ACHN (cell line): ENCODE measurements around the gene TLX2.
A peak's percentile ranks its signal among the peaks of the same experiment; 100 is the strongest.

ENCODE experiments used
- DNase-seq: peaks from one replicate; pipeline ENCODE4 v3.0.0-alpha.2; 2015
- in situ Hi-C: cut with HindIII; loops from 2 replicates; pipeline ENCODE4 v1.10.0; 2017; ENCODE audit warnings: low sequenced_read_pairs, low pct_ligation_motif_present, low pct_unique_long_range_greater_than_20kb

Gene TLX2

DNA sequence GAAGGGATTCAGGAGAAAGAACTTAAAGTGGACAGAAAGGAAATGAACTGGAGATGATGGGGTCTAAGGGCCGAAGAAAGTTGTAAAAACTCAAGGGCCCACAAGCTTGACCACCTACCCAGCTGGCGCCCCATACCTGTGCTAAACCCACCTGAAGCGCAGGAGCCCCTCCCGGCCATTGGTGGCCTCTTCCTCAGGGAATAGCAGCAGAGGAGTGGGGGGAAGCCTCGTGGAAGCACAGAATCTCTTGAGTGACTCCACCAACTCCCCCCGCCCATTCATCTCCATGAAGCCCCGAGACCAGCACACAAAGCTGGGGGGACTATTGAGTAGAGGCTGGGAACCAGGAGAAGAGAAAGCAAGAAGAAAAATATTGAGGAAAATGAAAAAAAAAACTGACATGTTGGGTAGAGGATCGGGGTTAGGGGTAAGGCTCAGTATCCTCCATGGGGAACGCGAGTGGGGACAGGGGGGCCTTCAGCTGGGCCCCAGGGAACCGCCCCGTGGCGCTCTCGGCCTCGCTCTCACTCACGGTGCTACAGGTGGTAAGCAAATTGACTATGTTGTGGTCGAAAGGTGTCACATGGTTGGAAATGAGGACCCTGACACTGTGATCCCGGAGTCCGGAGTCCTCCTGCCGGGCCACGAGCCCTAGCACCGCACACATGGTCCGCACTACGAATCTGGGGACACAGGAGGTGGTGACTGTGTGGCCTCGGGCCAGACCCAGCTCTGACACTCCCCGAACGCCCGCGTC, 14.5 kb downstream of the TLX2 start:
- no peak for DNase-seq
- in situ Hi-C loops, result no loop called here

DNA sequence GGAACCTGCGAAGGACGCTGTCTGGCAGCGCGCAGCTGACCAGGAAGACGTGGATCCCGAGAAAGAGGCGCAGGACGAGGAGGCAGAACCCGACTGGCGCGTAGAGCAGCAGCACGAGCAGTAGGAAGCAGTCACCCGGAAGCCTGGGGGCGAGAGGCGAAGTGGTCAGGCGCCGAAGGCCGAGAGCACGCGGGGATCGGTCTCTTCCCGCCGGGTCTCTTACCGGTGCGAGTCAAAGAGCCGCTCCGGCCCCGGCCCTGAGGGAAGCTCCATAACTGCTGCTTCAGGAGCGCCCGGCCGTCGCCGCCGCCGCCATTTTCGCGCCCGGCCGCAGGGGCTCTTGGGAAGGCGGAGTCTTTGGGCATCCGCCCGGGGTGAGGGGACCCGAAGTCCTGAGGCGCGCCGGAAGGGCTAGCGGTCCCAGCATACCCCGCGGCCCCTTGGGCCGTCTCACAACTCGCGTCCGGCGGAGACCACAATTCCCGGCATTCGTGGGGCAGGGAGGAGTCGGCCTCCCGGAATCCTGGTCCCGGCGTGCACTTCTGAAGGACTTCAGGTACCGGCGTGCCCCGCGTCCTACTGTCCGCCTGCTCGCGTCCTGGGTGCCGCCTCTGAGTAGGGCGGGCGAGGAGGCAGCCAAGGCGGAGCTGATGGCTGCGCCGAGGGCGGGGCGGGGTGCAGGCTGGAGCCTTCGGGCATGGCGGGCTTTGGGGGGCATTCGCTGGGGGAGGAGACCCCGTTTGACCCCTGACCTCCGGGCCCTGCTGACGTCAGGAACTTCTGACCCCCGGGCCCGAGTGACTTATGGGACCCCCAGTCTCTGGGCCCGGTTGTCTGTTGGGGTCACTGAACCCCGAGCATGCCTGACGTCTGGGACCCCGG, 15.3 kb downstream of the TLX2 start, which contains the start of the genes AUP1 and HTRA2:
AUP1 (minus strand) TSS at position 350 of the 882 bp plus-strand sequence; CDS start at position 273, 77 bp downstream.
HTRA2 (plus strand) TSS at position 577 of the 882 bp plus-strand sequence; CDS start at position 651, 74 bp downstream.
- in situ Hi-C loops, result no loop called here
- peak; percentile 99 for DNase-seq

DNA sequence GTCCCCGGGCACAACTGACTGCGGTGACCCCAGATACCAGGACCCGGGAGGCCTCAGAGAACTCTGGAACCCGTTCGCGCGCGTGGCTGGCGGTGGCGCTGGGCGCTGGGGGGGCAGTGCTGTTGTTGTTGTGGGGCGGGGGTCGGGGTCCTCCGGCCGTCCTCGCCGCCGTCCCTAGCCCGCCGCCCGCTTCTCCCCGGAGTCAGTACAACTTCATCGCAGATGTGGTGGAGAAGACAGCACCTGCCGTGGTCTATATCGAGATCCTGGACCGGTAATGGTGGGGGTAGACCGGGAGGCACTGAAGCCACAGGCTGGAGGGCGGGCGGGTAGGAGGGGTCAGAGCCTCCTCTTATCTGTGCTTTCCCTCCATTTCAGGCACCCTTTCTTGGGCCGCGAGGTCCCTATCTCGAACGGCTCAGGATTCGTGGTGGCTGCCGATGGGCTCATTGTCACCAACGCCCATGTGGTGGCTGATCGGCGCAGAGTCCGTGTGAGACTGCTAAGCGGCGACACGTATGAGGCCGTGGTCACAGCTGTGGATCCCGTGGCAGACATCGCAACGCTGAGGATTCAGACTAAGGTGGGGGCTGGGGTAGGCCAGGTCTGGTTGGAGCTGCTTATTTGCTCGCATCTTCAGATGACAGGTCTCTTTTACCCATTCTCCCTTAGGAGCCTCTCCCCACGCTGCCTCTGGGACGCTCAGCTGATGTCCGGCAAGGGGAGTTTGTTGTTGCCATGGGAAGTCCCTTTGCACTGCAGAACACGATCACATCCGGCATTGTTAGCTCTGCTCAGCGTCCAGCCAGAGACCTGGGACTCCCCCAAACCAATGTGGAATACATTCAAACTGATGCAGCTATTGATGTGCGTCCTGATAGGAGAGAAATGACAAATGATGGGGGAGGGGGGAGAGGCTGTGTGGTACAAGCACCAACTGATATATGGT, 16.3 kb downstream of the TLX2 start:
- in situ Hi-C loops, result no loop called here
- DNase-seq, result peak; percentile 17

DNA sequence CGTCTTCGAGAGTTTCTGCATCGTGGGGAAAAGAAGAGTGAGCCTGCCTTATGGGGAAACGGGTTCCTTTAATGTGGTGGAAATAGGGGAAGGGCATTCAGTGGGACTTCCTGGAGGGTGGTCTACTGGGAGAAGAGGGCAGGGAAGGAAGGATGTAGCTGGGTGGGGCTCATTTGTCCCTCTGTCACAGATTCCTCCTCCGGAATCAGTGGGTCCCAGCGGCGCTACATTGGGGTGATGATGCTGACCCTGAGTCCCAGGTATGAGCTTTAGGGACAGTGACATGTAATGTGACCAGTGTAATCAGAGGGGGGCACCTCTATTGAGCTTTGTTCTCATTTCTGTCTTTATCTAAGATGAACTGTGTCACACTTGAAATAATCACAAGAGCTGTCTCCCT, 17.4 kb downstream of the TLX2 start:
- no peak for DNase-seq
- in situ Hi-C loops, result no loop called here

DNA sequence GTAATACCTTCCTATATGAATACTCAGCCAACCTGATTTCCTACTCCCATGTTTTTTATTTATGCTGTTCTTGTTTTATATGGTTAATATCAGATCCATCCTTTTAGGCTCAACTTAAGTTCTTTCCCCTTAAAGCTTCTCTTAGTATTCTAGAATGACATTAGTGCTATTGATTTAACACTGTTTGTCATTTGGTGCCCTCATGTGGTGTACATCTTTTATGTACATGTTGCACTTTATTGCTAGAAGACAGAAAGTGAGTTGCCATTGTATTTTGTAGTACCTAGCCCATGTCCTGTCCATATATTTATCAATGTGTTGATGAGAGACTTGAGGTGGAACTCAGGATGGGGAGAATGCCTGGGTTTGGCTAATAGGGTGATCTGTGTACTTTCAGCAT, 18.0 kb downstream of the TLX2 start:
- in situ Hi-C loops, result no loop called here
- DNase-seq, result peak; percentile 60

DNA sequence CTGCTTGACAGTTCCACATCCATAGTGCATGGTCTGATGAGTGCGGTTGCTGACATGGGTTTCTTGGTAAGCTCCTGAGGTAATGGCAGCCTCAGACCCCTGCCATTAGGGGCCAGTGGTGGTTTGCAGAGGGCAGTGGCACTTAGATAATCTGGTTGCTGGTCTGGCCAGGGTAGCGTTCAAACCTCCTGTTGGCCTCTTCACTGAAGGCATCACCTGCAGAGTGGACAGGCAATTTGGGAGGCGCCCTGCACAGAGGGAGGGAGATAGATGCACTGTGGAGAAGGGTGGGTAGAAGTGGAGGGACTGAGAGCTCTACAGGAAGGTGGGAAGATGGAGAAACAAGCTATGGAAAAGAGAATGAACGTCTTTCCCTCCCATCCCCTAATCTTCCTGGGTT, 19.2 kb downstream of the TLX2 start:
- no peak for DNase-seq
- in situ Hi-C loops, result no loop called here

DNA sequence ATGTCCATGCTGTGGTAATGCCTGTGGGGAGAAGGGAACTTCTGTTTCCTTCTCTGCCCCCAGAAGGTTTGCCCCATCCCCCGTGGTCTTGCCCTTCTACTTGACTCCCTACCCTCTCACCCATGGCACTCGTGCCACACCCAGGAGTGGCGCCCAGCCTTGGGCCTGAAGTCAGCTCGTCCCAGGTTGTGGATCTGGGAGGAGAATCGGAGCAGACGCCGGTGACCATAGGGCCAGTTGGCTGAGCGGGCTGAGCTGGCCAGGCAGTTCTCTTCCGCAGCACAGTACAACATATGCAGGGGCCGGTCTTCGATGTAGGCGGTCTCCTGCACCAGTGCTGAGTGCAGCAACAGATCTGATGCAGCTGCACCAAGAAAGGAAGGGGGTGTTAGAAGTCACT, 20.2 kb downstream of the TLX2 start:
- no peak for DNase-seq
- in situ Hi-C loops, result no loop called here

DNA sequence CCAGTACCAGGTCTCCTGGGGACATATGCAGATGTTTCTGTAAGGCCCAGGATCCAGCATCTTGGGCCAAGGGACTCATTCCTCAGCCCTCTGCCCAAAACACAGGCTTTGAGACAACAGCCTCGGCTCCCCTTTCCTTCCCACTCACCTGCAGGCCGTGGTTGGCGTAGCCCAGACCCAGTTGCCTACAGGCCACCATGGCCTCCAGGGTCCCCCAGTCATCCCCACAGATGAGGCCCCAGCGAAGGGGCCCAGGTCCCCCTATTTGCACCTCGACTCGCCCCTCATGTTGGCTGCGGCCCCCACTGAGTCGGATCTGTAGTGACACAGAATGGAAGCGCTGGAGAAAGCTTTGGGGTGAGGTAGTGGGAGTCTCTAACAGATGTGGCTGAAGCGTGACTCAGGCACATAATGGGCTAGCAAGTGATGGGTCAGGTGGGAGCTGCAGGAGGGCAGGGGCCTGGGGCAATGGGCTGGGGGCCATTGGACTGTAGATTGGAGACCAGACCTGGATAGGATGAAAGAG, 21.3 kb downstream of the TLX2 start:
- in situ Hi-C loops, result no loop called here
- DNase-seq, result no peak

DNA sequence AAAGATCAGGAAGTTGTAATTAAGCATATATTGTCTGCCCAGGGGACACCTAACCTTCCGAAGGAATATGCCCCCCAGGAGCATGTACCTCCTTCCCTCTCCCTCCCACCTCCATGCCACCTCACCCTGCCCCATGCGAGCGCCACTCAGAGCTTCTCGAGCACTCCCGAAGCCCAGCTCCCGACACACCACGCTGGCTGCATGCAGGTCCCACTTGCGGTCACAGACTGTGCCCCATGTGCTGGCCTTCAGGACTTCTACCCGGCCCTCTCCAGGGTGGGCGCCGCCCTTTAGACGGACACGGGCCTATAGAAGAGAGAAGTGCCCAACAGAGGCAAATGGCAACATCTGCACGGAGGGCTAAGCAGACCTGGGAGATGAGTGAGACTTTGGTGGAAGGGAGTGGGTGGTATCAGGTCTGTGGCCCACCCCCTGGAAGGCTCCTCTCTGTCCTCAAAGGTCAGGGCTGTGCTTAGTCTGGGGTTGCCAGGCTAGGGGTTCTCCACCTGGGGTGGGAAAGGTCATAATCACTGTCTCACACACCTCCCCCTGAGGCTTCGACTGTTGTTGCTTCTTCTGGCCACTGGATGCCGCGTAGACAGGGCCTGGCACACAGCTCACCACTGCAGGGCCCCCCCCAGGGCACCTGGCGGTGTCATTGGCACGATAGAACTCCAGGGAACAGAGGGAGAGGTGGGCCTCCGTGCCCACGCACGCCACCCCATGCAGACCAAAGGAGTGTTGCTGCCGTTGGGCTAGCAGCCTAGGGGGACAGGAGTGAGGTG, 22.1 kb downstream of the TLX2 start:
- no peak for DNase-seq
- in situ Hi-C loops, result no loop called here

DNA sequence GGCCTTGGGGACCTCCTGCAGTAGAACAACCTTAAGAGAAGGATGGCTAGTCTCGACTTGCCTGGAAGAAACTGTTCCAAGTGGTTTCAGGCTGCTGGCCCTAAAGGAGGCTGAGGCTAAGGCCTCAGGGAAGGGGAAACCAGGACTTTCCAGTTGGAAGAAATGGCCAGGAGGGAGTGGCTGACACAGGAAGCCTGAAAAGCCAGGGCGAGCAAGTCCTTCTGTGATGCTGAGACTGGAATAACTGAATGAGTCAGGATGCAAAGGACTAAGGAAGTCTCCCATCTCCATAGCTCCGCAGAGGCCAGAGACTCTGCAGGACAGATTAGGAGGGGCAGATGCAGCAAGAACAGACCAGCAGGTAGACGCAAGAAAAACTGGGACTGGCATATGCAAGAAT, 22.9 kb downstream of the TLX2 start:
- DNase-seq, result no peak
- in situ Hi-C loops, result no loop called here

DNA sequence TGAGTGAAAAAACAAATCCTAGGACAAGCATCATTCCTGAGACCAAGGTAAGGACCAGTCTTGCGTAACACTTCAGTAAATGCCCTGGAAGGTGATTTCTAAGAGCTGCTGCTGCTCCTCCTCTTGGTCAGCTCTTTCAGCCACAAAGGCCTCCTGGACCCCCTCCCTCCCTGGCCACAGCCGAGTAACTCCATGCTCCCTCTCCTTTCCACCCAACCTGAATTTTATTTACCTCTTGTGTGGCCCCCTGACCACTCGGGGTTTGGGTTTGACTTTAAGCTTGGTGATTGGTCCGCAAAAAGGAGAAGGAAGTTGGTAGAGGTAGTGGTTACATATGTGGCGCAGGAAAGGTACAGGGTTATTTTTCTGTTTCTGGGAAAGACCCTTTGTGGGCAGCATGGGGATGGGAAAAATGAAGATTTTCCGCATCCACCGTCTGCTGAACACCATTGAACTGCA, 24.7 kb downstream of the TLX2 start:
- in situ Hi-C loops, result no loop called here
- DNase-seq, result no peak

DNA sequence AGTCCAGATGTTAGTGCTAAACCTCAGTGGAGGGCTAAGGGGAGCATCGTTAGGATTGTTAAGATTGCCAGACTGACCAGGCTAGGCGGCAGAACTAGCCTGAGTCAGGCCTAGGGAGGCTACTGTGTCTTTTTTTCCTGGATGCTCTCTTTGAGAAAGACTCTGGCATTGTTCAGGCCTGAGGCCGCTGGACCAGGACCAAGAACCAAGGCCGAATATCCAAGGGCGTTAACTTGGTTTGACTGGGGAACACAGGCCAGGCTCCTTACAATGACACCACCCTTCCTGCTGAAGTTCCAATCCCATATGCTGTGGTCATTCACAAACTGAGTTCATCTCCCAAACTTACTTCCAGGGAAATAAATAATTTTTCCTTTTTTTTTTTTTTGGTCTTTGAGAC, 26.0 kb downstream of the TLX2 start:
- in situ Hi-C loops, result no loop called here
- DNase-seq, result no peak

DNA sequence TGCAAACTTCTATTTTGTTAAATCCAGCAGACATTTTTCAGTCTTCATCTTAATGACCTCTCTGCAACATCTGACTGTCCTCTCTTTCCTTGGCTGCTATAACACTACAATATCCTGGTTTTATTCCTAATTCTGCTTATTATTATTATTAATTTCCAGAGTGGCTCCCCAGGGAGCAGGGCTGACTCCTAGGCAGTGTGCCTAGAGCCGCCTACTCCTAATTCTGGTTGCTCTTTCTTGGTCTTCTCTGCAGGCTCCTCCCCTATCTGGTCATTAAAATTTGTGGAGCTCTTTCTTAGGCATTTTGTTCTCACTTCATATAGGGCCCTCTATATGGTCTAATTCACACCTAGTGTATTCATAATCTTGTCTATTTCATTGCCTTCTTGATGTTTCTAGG, 28.7 kb downstream of the TLX2 start:
- in situ Hi-C loops, result no loop called here
- no peak for DNase-seq

DNA sequence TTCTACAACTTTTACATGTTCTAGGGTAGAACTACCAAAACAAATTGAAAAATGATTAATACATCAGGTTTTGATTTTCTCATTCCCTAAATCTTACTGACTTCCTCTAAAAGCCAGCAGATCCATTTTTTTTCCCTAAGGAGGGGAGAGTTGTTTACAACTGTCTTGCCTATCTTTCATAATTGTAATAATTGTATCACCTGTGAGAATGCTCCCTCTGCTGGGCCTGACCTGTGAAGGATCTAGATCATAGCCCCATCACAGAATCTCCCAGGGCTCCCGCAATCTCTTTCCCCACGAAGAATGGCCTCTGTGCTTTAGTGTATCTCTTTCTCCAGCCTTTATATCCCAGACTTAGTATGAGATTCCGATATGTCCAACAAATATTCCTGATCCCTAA, 30.4 kb downstream of the TLX2 start:
- in situ Hi-C loops, result no loop called here
- no peak for DNase-seq

DNA sequence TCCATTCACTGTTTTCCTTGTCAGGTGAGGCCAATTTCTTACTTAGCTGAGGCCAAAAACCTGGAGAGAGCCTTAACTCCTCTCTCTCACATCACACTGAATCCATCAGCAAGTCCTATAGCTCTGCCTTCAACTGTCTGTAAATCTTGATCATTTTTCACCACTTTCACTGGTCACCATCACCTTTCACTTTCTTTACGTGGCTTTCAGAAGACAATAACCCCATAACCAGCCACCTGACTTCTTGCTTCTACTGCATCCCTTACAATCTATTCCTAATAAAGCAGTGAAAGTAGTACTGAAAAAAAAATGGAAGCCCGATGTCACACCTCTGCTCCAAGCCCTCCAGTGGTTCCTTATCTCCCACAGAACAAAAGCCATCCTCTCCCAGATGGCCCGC, 31.8 kb downstream of the TLX2 start:
- in situ Hi-C loops, result no loop called here
- no peak for DNase-seq

DNA sequence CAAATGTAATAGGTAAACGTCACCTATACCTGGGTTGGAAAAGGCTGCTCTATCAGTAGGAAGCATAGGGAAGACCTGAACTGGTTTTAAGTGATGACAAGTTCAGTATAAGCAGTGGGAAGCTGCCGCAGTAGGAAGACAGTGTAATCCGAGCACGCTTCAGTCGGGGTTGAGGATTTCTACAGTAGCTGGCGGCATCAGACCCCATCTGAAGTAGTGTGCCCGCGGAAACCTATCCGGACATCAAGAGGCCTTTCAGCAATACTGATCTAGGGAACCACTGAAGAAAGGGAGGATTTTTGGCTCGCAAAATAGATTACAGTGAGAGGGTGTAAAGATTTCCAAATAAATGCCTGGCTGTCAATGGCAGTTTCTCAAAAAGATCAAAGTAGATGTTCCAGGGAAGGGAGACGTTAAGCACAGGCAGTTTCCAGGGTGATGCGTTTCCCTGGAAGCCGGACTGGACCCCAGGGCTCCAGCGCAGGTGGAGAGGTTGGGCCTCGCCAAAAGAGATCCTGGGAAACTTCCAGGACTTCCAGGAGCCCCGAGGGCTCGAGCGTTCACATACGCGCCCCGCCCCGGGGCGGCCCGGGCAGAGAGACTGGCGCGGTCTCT, 34.1 kb downstream of the TLX2 start:
- no peak for DNase-seq
- in situ Hi-C loops, result no loop called here
